HK-2 (cell line): ENCODE data around the gene VPS13C.

ENCODE experiments used
- DNase-seq: peaks from one replicate; pipeline ENCODE4 v3.0.0-alpha.2; 2018; ENCODE audit not compliant: unreplicated experiment

The VPS13C gene

DNA sequence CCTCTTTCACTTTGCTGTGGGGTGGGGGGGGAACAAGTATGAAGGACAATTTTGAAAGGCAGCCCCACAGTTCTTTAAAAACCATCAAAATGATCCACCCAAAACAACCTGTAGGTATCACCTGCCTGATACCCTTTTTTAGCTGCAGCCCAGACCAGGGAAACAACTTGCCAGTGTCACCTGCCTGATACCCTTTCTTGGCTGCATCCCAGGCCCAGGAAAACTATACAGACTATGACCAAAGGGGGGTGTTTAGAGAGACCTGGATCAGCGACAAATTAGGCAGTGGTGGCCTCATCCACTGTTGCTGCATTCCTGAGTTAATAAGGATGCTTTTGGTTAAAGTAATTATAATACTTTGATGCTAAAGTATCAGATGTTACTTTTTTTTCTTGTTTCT is 122.0 kb downstream of the VPS13C start:
- DNase-seq = no peak

DNA sequence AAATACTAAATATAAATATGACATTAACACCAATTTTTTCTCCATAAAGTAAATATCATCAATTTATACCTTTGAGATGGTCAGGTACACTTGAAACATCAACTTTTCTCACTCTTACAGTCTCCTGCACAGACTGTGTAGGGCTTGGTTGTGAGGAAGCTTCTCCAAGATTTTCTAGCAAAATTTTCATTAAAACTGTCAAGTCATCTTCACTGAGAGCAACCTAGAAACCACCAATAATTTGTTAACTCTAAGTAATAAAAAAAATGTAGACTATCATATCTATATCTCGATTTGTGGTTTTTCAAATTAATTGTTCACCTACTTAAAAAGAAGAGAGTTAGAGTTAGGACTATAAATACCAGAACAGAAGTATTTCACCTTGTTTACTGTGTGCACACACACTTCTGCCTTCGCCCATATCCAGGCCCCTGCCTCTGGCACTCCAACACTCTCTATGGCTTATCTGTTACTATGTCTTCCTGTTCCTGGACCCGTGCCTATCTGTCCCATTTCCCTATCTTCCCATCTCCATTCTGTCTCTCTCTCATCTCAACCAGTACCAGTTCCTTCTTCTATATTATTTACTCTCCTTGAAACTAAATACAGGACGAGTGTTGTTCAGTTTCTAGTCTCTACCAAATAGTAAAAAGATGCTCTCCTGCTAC is 123.6 kb downstream of the VPS13C start:
- no peak for DNase-seq

DNA sequence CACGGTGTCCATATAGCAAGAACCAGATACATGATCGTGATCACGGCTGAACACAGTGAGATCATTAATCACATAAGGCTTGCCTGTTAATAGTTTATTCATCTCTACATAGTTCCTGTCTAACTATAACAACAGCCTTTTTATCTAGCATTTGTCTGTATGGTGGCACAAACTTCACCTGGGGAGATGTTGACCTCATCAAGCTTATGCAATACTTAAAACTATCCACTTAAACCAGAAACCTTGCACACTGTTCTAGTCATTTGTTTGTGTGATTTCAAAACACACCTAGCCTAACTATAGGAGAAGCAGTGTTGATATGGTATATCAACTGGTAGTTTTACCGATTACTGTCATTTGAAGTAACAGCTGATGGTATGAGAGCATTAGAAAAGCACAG is 124.8 kb downstream of the VPS13C start:
- no peak for DNase-seq

DNA sequence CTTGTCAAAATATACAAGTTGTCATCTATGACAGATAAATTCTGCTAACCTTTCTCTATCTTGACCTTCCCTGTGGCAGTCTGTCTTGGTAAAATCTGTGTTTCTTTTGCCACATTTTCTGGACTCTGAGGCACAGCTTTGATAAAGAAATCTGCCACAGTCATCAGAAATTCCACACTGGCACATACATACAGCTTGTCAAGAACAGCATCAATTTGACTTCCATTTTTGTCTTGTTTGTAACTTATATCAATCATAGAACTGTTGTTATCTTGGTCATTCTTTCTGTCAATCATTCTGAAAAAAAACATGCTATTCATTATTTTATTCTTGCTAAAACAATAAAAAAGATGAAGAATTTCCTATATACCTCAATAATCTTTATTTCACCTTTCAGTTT is 130.8 kb downstream of the VPS13C start:
- DNase-seq = no peak

DNA sequence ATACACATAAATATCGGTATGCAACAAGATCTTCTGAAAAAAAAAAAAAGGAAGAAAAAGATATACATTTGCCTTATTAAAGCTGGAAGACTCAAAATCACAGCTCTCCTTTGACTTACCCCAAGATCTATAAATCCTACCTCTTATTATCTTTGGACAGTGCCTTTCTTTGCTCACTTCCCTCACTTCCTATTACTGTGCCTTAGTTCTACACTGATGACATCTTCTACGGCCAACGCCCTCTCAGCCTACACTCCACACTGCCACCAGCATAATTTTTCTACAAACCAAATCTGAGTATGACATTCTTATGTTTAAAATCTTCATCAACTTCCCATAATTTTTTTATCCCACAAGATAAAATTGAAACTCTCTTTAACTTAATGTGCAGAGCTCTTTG is 137.1 kb downstream of the VPS13C start:
- no peak for DNase-seq

DNA sequence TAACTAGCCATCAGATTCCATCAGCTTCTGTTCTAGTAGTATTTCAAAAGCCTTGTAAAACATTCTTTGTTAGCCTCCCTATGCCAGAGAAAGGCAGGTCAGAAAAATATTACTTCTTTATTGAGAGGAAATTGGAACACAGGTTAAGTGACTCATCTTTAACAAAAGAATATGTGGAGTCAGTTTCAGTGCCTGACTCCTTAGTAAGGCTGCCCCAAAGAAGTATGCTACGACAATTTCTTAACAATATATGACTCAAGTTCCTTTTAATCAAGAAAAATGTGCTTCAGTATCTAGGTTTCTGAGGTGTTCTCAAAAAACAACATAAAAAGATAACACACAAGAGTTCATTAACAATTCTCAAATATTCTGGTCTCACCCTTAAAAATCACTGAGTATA is 139.2 kb downstream of the VPS13C start:
- no peak for DNase-seq

DNA sequence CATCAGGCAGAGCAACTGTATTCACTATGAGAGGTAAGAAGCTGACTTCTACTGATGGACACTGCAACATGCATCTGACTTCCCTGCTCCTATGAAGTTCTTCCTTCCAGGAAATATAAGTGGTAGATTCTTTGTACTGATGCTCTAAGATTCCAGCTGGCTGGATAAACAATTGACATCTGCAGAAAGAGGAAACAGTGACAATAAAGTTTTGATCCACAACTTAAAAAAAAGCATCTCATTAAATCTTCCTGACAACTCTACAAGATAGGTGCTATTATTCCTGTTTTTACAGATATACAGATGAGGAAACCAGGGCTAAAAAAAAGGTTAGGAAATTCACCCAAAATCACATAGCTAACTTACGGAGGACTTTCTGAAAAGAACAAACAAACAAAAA is 142.8 kb downstream of the VPS13C start:
- no peak for DNase-seq

DNA sequence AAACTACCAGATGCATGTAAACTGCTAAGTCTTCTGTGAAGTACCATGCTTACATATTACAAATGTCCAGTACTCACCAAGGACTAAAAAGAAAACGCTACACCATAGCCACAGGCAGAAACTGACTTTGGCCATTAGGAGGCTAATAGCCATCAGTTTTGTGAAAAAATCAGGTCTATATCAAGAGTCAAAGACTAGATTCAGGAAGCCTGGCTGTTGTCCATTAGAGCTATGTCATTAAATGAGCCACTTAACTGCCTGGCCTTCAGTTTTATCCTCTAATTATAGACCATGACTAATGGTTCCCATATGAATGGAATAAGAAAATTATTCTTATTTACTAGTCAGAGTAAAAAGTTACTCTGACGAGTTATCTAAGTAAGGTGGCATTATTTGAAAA is 144.1 kb downstream of the VPS13C start:
- DNase-seq = no peak

DNA sequence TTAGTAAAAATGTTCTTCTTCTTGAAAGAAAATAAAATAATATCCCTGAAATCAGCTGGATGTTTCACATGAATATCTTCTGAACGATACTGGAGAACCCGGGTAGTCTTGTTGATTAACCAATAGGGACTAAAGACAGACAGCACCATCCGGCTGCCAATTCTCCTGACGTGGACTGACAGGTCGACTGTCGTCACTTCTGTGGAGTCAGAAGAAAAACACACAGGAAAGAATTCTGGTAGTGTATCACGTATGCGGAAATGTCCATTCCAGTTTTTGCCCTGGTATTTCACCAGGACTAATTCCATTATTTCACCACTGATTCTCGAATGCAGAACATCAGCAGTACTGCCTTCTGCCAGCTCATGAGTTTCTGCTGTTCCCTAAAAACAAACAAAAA is 144.6 kb downstream of the VPS13C start:
- DNase-seq = no peak

DNA sequence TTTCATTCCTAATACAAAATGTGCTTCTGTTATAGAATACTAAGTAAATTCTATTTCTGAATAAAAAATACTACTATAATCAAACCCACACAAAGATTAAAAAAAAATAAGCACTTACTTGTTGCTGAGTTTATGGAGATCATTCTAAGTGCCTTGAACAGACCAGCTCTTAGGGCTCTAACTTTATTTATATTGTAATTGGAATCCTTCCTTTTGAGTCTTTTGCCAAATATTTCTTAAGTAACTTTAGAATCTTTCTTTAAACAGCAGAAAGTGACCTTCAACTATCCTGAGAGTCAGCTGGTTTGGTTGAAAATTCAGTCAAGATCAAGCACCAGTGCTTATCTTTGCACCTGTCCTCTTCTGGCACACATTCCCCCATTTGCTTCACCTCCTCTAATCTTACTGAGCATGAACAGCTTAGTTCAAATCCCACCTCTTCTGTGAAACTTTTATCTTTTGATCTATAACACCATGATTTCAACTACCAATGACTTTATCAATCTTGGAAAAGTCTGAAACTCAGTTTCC is 149.3 kb downstream of the VPS13C start:
- no peak for DNase-seq

DNA sequence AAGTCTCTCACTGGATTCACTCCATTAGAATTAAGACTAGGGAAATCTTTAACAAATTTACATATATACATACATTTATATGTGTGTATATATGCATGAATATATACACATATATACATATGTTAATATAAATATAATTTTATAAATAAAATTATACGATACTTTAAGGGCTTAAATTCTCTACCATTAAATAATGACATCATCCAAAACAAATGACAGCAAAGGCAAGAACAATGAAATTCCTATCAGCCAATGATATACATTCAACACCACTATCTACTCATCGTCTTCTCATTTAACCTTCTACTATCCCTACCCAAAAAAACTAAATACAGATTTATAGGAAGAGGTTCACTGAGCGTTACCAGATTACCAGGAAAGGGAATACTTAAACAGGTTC is 152.0 kb downstream of the VPS13C start:
- DNase-seq = no peak

DNA sequence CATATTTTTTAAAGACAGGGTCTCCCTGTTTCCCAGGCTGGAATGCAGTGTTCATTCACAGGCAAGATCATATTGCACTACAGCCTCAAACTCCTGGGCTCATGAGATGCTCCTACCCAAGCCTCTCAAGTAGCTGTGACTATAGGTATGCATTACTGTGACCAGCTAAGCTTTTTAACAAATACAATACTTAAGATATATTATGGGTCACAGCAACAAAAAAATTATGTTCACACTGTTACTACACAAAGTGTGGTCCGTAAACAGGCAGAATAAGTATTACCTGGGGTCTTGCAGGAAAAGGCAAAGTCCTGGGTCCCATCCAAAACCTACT is 152.5 kb downstream of the VPS13C start:
- no peak for DNase-seq

DNA sequence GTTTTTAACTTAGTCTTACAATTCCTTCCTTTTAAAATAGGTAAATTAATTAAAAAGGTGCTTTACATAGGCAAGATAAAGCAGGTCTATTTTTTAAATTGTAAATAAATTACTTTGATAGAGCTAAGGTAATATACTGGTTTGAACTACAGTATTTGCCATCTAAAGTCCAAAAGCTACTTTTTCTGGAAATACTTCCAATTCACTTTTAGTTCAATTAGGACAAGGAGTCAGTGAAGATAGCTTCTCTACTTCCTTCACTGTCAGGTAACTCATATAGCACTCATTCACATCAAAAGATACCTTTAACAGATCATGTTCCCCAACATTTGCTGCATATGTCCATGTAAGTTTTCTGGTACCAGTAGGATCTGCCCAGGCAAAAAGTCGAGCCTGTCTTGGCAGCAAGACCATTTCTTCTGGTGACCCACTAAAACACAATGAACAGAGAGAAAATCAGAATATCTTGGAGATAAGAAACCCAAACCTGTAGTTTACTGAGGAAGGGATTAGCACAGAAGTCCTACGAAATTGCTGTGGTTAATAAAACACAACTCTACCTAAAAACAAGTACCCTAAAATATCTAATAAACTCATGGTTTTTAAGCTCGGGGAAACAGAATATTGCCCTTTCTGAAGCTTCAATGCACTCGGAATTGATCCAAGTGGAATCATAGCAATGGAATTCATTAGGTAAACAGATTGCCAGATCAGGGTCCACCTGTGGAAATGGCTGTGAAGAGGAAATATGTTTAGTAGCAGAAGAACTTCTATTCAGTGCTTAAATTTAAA is 153.1 kb downstream of the VPS13C start:
- no peak for DNase-seq

DNA sequence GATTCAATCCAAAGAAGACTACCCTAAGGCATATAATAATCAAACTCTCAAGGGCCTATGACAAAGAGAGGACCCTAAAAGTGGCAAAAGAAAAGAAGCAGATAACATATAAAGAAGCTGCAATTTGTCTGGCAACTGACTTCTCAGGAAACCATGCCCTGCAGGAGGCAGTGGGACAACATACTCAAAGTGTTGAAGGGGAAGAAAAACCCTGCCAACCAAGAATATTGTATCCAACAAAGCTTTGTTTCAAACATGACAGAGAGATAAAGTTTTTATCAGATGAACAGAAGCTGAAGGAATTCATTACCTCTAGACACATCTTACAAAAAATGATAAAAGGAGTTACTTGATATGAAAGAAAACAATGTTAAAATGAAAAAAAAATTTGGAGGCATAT is 167.1 kb downstream of the VPS13C start:
- DNase-seq = no peak

DNA sequence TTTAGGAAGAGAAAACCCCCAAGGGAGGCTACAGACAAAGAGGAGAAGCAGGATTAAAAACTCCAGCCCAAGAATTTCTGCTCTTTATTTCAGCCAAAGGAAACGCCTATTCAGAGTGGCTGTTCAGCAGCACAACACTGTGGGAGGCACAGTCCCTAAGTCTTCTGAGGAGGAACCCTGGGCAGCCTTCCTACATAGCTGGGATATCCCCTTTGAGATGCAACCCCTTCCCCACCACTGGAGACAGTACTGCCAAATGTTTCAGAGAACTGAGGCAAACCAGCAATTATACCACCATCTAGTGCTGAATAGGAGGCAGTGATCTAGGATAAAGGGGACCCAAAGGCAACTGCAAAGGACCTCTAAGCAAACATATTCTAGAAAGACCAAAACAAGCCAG is 168.1 kb downstream of the VPS13C start:
- no peak for DNase-seq

DNA sequence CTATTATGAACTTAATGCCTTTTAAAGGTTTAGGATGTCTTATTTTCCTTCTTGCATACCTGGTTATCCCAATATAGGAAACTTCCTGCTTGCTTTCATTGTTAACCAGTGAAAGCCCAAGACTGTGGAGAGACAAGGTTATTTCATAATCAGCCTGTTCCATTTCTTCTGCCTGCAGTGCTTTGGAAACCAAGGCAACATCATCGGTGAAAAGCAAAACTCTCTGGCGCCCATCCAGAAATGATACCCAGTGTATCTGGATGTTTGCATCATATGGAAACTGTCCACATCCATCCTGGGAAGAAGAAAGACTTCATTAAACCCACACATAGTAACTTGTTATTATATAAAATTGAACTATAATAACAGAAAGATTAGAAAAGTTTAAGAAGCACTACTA is 170.1 kb downstream of the VPS13C start:
- no peak for DNase-seq

DNA sequence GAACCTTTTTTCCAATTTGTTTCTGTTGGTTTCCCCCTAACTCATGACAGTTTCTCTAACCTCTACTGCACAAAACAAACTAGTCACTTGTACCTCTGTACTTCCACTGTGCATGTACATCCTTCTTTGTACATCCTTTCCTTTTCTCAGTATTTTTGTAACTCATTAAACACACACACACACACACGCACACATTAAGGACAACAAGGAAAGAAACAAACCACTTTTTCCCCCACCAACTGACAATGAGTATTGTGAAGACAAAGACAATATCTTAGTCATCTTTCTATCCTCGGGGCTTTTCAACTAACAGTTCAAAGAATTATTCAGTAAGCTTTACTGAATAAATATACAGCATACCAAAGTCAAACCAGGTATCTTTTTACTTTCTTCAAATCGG is 170.5 kb downstream of the VPS13C start:
- DNase-seq = no peak

DNA sequence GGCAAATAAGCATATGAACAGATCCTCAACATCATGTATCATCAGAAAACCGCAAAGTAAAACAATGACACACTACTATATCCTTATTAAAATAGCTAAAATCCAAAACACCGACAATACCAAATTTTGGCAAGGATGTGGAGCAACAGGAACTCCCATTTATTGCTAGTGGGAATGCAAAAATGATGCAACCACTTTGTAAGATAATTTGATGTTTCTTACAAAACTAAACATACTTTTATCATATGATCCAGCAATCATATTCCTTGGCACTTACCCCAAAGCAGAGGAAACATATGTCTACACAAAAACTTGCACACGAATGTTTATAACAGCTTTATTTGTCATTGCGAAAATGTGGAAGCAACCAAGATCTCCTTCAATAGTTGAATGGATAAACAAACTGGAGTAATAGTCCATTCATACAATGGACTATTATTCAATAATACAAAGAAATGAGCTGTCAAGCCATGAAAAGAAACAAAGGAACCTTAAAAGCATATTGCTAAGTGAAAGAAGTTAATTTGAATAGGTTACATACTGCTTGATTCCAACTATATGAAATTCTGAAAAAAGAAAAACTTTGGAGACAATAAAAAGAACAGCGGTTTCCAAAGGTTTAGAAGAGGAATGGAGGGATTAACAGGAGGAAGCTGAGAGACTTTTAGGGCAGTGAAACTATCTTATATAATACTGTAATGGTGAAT is 172.0 kb downstream of the VPS13C start:
- no peak for DNase-seq

DNA sequence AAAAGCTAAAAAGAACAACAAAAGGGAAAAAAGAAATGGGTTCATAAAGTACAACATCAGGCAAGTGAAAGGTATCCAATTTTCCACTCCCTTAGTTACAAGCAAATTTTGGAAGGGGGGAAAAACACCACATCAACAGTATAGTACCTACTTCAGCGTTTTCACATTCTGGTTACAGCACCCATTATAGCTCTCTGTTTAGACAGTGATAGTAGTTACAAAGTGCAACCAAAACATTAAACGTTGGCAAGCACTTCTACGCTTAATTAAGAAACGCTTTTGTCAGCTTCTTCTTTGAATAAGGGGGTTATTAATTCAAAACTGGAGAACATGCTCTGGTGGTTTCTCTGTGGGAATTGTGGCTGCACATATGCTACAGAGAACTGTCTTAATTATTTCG is 180.2 kb downstream of the VPS13C start:
- no peak for DNase-seq

DNA sequence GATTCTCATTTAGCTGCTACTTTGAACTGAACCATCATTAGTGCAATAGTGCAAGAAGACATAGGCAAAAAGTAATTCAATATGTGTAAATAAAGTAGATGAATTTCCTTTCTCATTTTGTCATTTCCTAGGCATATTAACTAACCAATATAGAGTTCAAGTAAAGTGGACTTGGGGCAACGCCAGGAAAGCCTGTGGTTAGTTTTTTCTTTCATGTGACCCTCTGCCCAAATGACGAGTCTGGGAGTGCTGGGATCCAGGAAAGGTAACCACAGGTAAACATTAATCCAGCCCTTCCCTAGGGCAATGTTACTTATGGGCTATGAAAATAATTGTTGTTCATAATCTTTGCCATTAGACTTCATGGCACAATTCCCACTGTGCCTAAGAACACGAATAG is 181.0 kb downstream of the VPS13C start:
- DNase-seq = no peak

DNA sequence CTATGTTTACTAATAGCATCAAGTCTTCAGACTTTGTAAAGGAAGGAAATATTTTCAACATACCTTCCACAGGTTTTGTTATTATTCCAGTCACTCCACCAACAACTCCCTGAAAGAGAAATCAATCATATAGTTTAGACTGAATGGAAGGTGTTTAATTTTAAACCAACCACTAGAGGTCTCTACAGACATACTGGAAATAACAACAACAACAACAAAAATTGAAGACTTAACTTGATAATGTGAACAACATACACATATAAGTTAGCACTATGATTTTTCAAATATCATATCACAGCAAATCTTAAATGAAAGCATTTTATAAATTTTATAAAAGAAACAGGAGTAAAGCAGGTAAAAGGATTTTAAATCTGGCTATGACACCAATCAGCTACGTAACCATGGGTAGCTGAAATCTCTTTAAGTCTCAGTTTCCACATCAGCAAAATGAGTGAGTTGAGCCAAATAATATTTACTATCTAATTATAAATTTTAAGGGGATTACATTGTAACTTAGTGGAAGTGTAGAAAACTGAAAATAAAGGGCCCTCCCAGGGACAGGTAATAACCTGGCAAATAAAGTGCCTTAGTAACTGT is 188.2 kb downstream of the VPS13C start:
- DNase-seq = no peak

DNA sequence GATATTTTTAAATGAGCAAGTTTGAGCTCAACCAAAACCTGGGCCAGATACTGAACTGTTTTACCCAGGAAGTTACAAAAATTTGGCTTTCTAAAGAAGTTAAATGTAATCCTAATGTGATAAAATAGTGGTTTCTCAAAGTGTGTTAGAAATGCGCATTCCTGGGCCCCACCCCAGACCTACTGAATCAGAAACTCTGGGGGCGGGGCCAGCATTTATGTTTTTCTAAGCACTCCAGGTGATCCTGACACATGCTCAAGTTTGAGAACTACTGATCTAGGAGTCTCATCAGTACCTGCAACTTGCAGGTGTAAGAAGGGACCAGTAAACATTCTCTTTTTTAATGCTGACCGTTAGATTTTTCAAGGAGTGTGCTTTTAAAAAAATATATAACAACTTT is 190.6 kb downstream of the VPS13C start:
- DNase-seq = no peak

DNA sequence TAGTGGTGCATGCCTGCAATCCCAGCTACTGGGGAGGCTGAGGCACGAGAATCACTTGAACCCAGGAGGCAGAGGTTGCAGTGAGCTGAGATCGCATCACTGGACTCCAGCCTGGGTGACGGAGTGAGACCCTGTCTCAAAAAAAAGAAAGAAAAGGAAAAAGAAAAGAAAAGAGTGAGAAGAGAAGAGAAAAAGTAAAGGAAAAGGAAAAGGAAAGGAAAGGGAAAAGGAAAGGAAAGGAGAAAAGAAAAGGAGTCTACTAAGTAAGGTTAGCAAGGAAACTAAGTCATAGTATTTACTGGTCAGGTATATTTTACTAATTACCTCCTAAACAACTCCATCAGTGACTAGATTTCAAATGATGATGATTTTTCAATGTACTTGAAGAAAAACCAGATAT is 198.3 kb downstream of the VPS13C start:
- no peak for DNase-seq
